Left renal cortex interstitium (tissue), 4 donors: Measurements from ENCODE around the gene EPX. TPM values are rescaled to one million over a fixed set of nuclear protein-coding genes. Genes with fewer than 3 reads are reported as not detected.

Source experiments
- DNase-seq, 4 donors: peaks; one replicate each; pipeline ENCODE4 v3.0.0-alpha.2; 2013; ENCODE audit warnings: low read depth in 4 of 4, low spot score in 2 of 4, missing footprints in 1 of 4
- polyA plus RNA-seq, 4 donors: library from polyadenylated mRNA; unstranded; fragments of 120-200 nt; gene quantifications; one replicate each; pipeline ENCODE4 v1.2.1, GENCODE V29; 2013; ENCODE audit not compliant: insufficient read length in 4 of 4

Gene EPX
- polyA plus RNA-seq, 4 donors: 0.46 to 1.7 (median 0.92) TPM

- DNase-seq: peak in 2 of 4 donors; percentile 2 to 6
These were observed 27.3 kb downstream of the EPX start for GRCh38 chr17:58219789-58220183.

DNA sequence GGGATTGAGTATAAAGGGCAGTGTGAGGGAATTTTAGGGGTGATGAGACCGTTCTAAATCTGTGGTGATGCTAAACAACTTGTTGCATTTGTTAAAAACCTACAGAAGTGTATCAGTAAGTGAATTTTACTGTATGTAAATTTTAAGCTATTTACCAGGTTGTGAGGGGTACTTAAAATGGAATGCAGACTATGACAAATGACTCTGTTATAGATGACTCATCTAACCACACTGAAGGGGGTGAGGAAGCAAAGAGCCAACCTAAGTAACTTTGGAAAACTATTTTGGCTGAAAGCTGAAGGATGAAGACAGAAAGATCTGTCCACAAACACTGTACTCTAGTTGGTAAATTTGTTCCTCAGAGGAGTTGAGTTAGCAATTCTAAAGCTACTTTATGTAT is 31.8 kb downstream of the EPX start:
- DNase-seq: no peak

GRCh38 chr17:58227733-58228132 is 35.2 kb downstream of the EPX start:
- DNase-seq: no peak

GRCh38 chr17:58228679-58229078 is 36.2 kb downstream of the EPX start:
- DNase-seq: no peak

GRCh38 chr17:58229384-58229783 is 36.9 kb downstream of the EPX start:
- DNase-seq: no peak

- no peak for DNase-seq
These were observed 37.4 kb downstream of the EPX start for GRCh38 chr17:58229881-58230280.

- no peak for DNase-seq
These were observed 39.1 kb downstream of the EPX start for GRCh38 chr17:58231641-58232040.

GRCh38 chr17:58232707-58233156 is 40.2 kb downstream of the EPX start:
- DNase-seq: no peak

DNA sequence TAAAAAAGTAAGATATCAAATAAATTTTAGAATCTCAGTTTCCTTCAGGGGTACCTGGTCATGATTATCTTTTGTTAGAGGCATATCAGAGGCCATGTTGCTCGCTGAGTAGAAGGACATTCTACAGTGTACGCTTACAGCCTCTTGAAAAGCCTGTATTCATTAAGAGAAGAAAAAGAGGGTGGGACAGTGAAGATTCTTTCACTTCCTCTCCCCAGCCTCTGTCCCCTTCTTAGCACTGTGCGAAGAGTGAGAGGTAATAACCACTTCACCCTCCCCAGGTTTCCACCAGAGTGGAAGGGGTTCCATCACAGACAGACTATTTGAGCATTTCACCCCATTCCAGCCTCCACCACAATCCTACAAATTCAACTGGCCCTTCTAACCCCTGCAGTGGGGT is 41.0 kb downstream of the EPX start:
- no peak for DNase-seq

- no peak for DNase-seq
These were observed 42.0 kb downstream of the EPX start for GRCh38 chr17:58234512-58234911.

GRCh38 chr17:58235821-58236220 is 43.3 kb downstream of the EPX start:
- no peak for DNase-seq

GRCh38 chr17:58236394-58236793 is 43.9 kb downstream of the EPX start:
- no peak for DNase-seq

- DNase-seq: no peak
These were observed 45.7 kb downstream of the EPX start, which contains the start of gene LPO for GRCh38 chr17:58238147-58238634. LPO (plus strand) TSS chr17:58238584; CDS start chr17:58242980, 4,396 bp downstream.

DNA sequence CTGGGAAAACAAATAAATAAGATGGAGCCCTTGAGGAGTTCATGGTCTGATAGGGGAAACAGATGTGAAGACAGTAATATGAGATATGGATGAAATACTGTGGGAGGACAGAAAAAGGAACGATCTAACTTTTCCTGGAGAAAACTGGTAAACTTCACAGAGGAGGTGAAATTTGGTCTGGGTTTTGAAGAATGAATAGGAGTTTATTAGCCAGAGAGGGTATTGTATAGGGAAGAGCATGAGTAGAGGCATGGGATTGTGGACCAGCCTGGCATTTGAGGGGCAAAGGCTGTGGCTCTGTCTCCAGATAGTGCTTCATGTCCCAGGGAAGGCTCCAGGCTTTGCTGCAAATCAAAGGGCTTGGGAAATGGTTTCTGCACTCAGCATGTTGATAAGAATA is 47.5 kb downstream of the EPX start:
- no peak for DNase-seq

GRCh38 chr17:58242171-58242784 is 49.8 kb downstream of the EPX start:
- no peak for DNase-seq

DNA sequence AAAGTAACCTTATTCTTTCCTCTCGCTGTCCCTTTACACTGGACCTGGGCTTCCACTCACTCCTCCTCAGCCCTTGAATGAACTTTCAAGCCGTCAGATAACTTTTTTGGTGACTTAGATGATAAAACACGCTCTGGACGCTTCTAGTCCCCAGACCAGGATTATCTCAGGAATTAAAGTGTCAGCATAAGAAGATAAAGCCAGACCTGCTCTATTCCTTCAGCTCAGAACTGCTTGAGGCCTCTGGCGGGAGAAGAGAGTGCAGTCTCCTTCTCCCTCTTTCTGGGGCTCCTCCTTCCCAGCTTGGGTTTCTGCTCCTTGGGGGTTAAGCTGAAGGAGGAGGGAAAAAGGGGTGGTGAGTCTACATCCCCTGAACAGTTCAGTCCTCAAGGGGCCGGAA is 52.4 kb downstream of the EPX start:
- DNase-seq: no peak

DNA sequence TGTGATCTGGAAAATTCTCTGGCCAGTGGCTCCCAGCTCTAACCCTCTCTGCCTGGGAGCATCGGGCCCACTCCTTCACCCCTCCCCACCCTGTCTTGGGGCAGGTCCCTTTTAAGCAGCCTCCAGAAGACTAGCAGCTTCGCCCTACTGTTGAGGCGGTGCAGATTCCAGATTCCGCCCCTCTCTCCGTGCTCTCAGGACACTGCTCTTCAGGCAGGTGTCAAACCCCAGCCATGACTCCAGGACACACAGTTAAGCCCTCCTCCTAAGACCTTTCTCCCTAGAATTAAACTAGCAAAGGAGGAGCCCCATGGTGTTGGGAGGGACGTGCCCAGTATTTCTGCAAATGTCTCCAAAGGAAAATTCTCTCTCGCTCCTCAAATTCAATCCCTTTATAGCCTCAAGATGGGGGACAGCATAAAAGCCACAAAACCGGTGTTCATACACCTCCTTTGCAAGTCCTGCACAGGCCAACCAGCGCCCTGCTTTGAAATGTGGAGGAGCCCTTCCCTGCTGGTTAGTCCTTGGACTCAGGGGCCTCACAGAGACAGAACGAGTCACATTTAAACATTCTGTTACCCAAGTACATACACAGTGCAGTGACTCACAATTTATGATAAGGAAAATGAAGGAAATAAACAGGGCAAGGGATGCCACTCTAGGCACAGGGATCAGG is 53.0 kb downstream of the EPX start:
- no peak for DNase-seq

- no peak for DNase-seq
These were observed 53.7 kb downstream of the EPX start for GRCh38 chr17:58246104-58246740.

DNA sequence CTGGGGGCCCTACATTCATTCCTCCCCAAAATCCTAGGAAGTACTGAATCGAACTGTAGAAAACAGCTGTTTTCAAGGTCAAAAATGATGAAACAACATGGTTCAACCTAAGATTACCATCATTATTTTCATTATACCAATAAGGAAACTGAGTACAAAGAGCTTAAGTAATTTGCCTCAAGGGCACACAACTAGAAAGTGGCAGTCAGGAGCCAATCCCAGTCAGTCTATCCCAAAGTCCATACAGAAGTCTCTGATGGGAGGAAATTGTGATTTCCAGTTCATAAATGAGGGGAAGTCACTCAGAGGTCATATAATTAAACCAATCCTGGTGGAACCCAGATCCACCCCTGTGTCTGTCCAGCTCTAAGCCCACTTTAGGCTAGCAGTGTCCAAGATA is 54.3 kb downstream of the EPX start:
- DNase-seq: no peak

GRCh38 chr17:58247511-58248363 is 55.2 kb downstream of the EPX start:
- no peak for DNase-seq

DNA sequence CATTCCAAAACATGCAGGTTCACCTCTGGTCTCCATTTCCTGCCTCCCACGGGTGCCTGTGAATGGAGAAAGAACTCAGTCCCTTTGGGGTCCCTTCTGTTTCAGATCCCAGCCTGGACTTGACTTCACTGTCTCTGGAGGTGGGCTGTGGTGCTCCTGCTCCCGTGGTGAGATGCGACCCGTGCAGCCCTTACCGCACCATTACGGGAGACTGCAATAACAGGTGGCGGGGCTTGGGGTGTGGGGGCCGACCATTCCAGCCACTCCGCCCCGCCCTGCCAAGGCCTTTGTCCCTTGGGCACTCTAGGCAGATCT is 56.4 kb downstream of the EPX start:
- no peak for DNase-seq
